Measurements from ENCODE around the gene POLE2. TPM values are rescaled to one million over a fixed set of nuclear protein-coding genes. Genes with fewer than 3 reads are reported as not detected.
"Not testable (repeated sequence)": the region's sequence is repeated elsewhere in the genome, so short reads cannot be mapped to it uniquely, and the experiment has no call there.

POLE2 gene
- total and polyA plus RNA-seq, 2 donors: 3.2 to 25.5 TPM

- no peaks in the 10 kb centered on the region for H3K4me1 ChIP-seq (ENCODE audit: insufficient read depth)
- under 1% methylated on average over 11 of the region's 11 CpGs for WGBS
- H3K36me3 ChIP-seq (ENCODE audit: insufficient read depth): peaks cover 2% of the 10 kb centered on the region
- H3K4me3 ChIP-seq (ENCODE audit: low read depth, low read length): peak overlapping the region; percentile 69
- H3K27ac ChIP-seq (ENCODE audit: low read depth): no peak overlapping the region
- no peak for DNase-seq (ENCODE audit: extremely low spot score)
Measured at GRCh38 chr14:49619730-49620129, 68.3 kb downstream of the POLE2 start.

GRCh38 chr14:49619273-49619672 lies 68.7 kb downstream of the POLE2 start:
- H3K4me1 ChIP-seq (ENCODE audit: insufficient read depth); DNase-seq (ENCODE audit: extremely low spot score); H3K36me3 ChIP-seq (ENCODE audit: insufficient read depth); H3K27ac ChIP-seq (ENCODE audit: low read depth): not testable (repeated sequence)
- 69% methylated on average over 19 of the region's 19 CpGs for WGBS
- peak overlapping the region; percentile 69 for H3K4me3 ChIP-seq (ENCODE audit: low read depth, low read length)

- H3K4me1 ChIP-seq (ENCODE audit: insufficient read depth): no peaks in the 10 kb centered on the region
- H3K36me3 ChIP-seq (ENCODE audit: insufficient read depth): peaks cover 2% of the 10 kb centered on the region
- no peak for DNase-seq (ENCODE audit: extremely low spot score)
- no peak overlapping the region for H3K4me3 ChIP-seq (ENCODE audit: low read depth, low read length)
- no peak overlapping the region for H3K27ac ChIP-seq (ENCODE audit: low read depth)
- WGBS: 85% methylated on average over 6 of the region's 6 CpGs
Measured at GRCh38 chr14:49617852-49618519, 70.0 kb downstream of the POLE2 start.

- WGBS: 92% methylated on average over 6 of the region's 6 CpGs
- Histone ChIP-seq H3K4me1 (ENCODE audit: insufficient read depth) (no peaks in the 10 kb centered on the region), H3K27ac (ENCODE audit: low read depth) (no peak overlapping the region), H3K4me3 (ENCODE audit: low read depth, low read length) (no peak overlapping the region), H3K36me3 (ENCODE audit: insufficient read depth) (peaks cover 2% of the 10 kb centered on the region)
- DNase-seq (ENCODE audit: extremely low spot score): no peak
Measured at GRCh38 chr14:49615776-49616175, 72.2 kb downstream of the POLE2 start.

- H3K4me3 ChIP-seq (ENCODE audit: low read depth, low read length): no peak overlapping the region
- H3K27ac ChIP-seq (ENCODE audit: low read depth): no peak overlapping the region
- no peak for DNase-seq (ENCODE audit: extremely low spot score)
- H3K36me3 ChIP-seq (ENCODE audit: insufficient read depth): peaks cover 2% of the 10 kb centered on the region
- 86% methylated on average over 2 of the region's 2 CpGs for WGBS
- H3K4me1 ChIP-seq (ENCODE audit: insufficient read depth): no peaks in the 10 kb centered on the region
Measured at GRCh38 chr14:49614196-49614595, 73.8 kb downstream of the POLE2 start.

GRCh38 chr14:49612671-49613070 lies 75.3 kb downstream of the POLE2 start:
- Histone ChIP-seq H3K27ac (ENCODE audit: low read depth) (no peak overlapping the region), H3K4me1 (ENCODE audit: insufficient read depth) (no peaks in the 10 kb centered on the region), H3K36me3 (ENCODE audit: insufficient read depth) (peaks cover 2% of the 10 kb centered on the region), H3K4me3 (ENCODE audit: low read depth, low read length) (no peak overlapping the region)
- 90% methylated on average over 8 of the region's 8 CpGs for WGBS
- no peak for DNase-seq (ENCODE audit: extremely low spot score)

- 90% methylated on average over 4 of the region's 4 CpGs for WGBS
- H3K4me1 ChIP-seq (ENCODE audit: insufficient read depth): no peaks in the 10 kb centered on the region
- no peak for DNase-seq (ENCODE audit: extremely low spot score)
- no peak overlapping the region for H3K4me3 ChIP-seq (ENCODE audit: low read depth, low read length)
- no peak overlapping the region for H3K27ac ChIP-seq (ENCODE audit: low read depth)
- H3K36me3 ChIP-seq (ENCODE audit: insufficient read depth): peaks cover 2% of the 10 kb centered on the region
Measured at GRCh38 chr14:49612251-49612650, 75.8 kb downstream of the POLE2 start.

GRCh38 chr14:49607583-49607982 lies 80.4 kb downstream of the POLE2 start:
- Histone ChIP-seq H3K27ac (ENCODE audit: low read depth) (no peak overlapping the region), H3K4me1 (ENCODE audit: insufficient read depth) (no peaks in the 10 kb centered on the region), H3K4me3 (ENCODE audit: low read depth, low read length) (no peak overlapping the region), H3K36me3 (ENCODE audit: insufficient read depth) (no peaks in the 10 kb centered on the region)
- 96% methylated on average over 6 of the region's 6 CpGs for whole genome bisulfite sequencing
- no peak for DNase-seq (ENCODE audit: extremely low spot score)

- peak within 1 kb of the TSS; percentile 88 for H3K27ac ChIP-seq (ENCODE audit: low read depth)
- DNase-seq (ENCODE audit: extremely low spot score): peak; percentile 62
- H3K36me3 ChIP-seq (ENCODE audit: insufficient read depth): no peaks in the 10 kb centered on the region
- H3K4me1 ChIP-seq (ENCODE audit: insufficient read depth): no peaks in the 10 kb centered on the region
- WGBS: under 1% methylated on average over 77 of the region's 77 CpGs
- peak within 1 kb of the TSS; percentile 68 for H3K4me3 ChIP-seq (ENCODE audit: low read depth, low read length)
Measured at GRCh38 chr14:49598485-49599300, 89.3 kb downstream of the POLE2 start, which contains the start of gene LRR1. LRR1 (plus strand) TSS chr14:49598940; CDS start chr14:49599021, 81 bp downstream.

GRCh38 chr14:49598189-49598484 lies 89.9 kb downstream of the POLE2 start:
- no peaks in the 10 kb centered on the region for H3K4me1 ChIP-seq (ENCODE audit: insufficient read depth)
- no peaks in the 10 kb centered on the region for H3K36me3 ChIP-seq (ENCODE audit: insufficient read depth)
- DNase-seq (ENCODE audit: extremely low spot score): no peak
- H3K27ac ChIP-seq (ENCODE audit: low read depth): peak overlapping the region; percentile 88
- H3K4me3 ChIP-seq (ENCODE audit: low read depth, low read length): peak overlapping the region; percentile 68
- WGBS: under 1% methylated on average over 15 of the region's 15 CpGs

- no peak for DNase-seq (ENCODE audit: extremely low spot score)
- H3K36me3 ChIP-seq (ENCODE audit: insufficient read depth): no peaks in the 10 kb centered on the region
- 11% methylated on average over 4 of the region's 4 CpGs for WGBS
- H3K4me1 ChIP-seq (ENCODE audit: insufficient read depth): no peaks in the 10 kb centered on the region
- H3K27ac ChIP-seq (ENCODE audit: low read depth): no peak overlapping the region
- H3K4me3 ChIP-seq (ENCODE audit: low read depth, low read length): no peak overlapping the region
Measured at GRCh38 chr14:49594347-49595091, 93.5 kb downstream of the POLE2 start.
